Naive thymus-derived CD4-positive, alpha-beta T cell (primary cell): ENCODE measurements around the gene RRAS. TPM values are rescaled to one million over a fixed set of nuclear protein-coding genes. Genes with fewer than 3 reads are reported as not detected.
A peak's percentile ranks its signal among the peaks of the same experiment; 100 is the strongest.

Experiments
- ATAC-seq: fragments of 150-1000 bp; cut with Tn5 transposase; 2 replicates; pipeline ENCODE4 v1.10.0; 2021; ENCODE audit warnings: mild to moderate bottlenecking, moderate library complexity
- CTCF ChIA-PET: fragments of 350-600 bp; sonication (Branson Sonifier 250); formaldehyde crosslinking; loops from one replicate; lab custom pipeline; 2021; ENCODE audit warnings: antibody characterized with exemption; lab: Charles Lee
- POLR2A ChIA-PET: fragments of 350-600 bp; sonication (Branson Sonifier 250); formaldehyde crosslinking; loops from one replicate; lab custom pipeline; 2021; ENCODE audit warnings: antibody characterized with exemption, inconsistent platforms; lab: Charles Lee
- DNase-seq, 9 donors: peaks; one replicate each; pipeline versions ENCODE4 v3.0.0 to v3.0.0-alpha.2; 2020 to 2022; ENCODE audit warnings: mixed read lengths in 1 of 9
- H3K27ac ChIP-seq: one replicate; pipeline ENCODE4 v1.7.0; 2013; ENCODE audit warnings: mild to moderate bottlenecking, low read depth, low read length, moderate library complexity
- H3K27me3 ChIP-seq, 2 donors: one replicate each; pipeline ENCODE4 v1.7.0; 2013; ENCODE audit warnings: low read length in 2 of 2, mild to moderate bottlenecking in 2 of 2, moderate library complexity in 2 of 2; ENCODE audit not compliant: control insufficient read depth in 2 of 2, insufficient read depth in 2 of 2
- H3K36me3 ChIP-seq, 3 experiments: 1 replicate in 2 of 3; 2 replicates in 1 of 3; pipeline ENCODE4 v1.7.0; 2013; ENCODE audit warnings: low read length in 3 of 3, mild to moderate bottlenecking in 3 of 3, moderate library complexity in 1 of 3; ENCODE audit not compliant: insufficient read depth in 3 of 3, control insufficient read depth in 2 of 3
- H3K4me1 ChIP-seq, 2 donors: one replicate each; pipeline ENCODE4 v1.7.0; 2013; ENCODE audit warnings: low read length in 2 of 2, mild to moderate bottlenecking in 2 of 2, moderate library complexity in 1 of 2; ENCODE audit not compliant: control insufficient read depth in 2 of 2, insufficient read depth in 2 of 2
- H3K4me3 ChIP-seq: 2 replicates; pipeline ENCODE4 v1.7.0; 2013; ENCODE audit warnings: mild to moderate bottlenecking, low read length
- H3K9me3 ChIP-seq, 3 experiments: 1 replicate in 2 of 3; 2 replicates in 1 of 3; pipeline ENCODE4 v1.7.0; 2013; ENCODE audit warnings: low read length in 3 of 3; ENCODE audit not compliant: control insufficient read depth in 2 of 3
- H3K27ac Mint-ChIP-seq, 9 donors: one replicate each; pipeline ENCODE4 v1.8.0; 2020 to 2022; ENCODE audit warnings: mixed read lengths in 9 of 9, mild to moderate bottlenecking in 8 of 9, moderate library complexity in 5 of 9, inconsistent platforms in 2 of 9
- H3K27me3 Mint-ChIP-seq, 5 donors: one replicate each; pipeline ENCODE4 v1.8.0; 2021 to 2022; ENCODE audit warnings: mixed read lengths in 5 of 5, mild to moderate bottlenecking in 1 of 5
- H3K36me3 Mint-ChIP-seq, 5 donors: one replicate each; pipeline ENCODE4 v1.8.0; 2020 to 2022; ENCODE audit warnings: mixed read lengths in 5 of 5, mild to moderate bottlenecking in 3 of 5, inconsistent platforms in 1 of 5
- H3K4me1 Mint-ChIP-seq, 7 donors: one replicate each; pipeline ENCODE4 v1.8.0; 2020 to 2022; ENCODE audit warnings: mixed read lengths in 7 of 7, mild to moderate bottlenecking in 3 of 7, inconsistent platforms in 1 of 7
- H3K4me3 Mint-ChIP-seq, 10 donors: one replicate each; pipeline ENCODE4 v1.8.0; 2020 to 2022; ENCODE audit warnings: mild to moderate bottlenecking in 10 of 10, mixed read lengths in 10 of 10, moderate library complexity in 6 of 10, inconsistent platforms in 2 of 10
- H3K9me3 Mint-ChIP-seq, 11 donors: one replicate each; pipeline ENCODE4 v1.8.0; 2020 to 2022; ENCODE audit warnings: mixed read lengths in 11 of 11, mild to moderate bottlenecking in 4 of 11, inconsistent platforms in 1 of 11, moderate library complexity in 1 of 11
- intact Hi-C, 2 donors: fragments of 100-400 bp; cut with micrococcal nuclease; formaldehyde crosslinking; loops; one replicate each; pipeline ENCODE4 v1.15.1; 2023
- polyA plus RNA-seq, 2 donors: library from polyadenylated mRNA; unstranded; fragments of 300-500 nt; fragmentation: Illumina TruSeq; gene quantifications; one replicate each; pipeline ENCODE4 v1.2.3, GENCODE V29; 2021
- total RNA-seq, 6 experiments: library from RNA in 5 of 6; stranded (reverse) in 5 of 6; gene quantifications; 1 replicate in 5 of 6; 2 replicates in 1 of 6; pipeline ENCODE4 v1.2.3 and lab custom pipeline; 2021 to 2026

Gene RRAS
- total and polyA plus RNA-seq, 7 experiments from 2014 or later = 11.0 to 37.0 (median 13.9) TPM

- ATAC-seq (peak; percentile 90), DNase-seq (peak; percentile 85 to 98 (median 97))
- peak overlapping the region; percentile 76 to 95 (median 93) for H3K27ac Mint-ChIP-seq
- H3K27me3 Mint-ChIP-seq = peaks cover 0 to 12% (median 0%) of the 10 kb centered on the region in 5 donors
- Histone ChIP-seq H3K4me1 (peaks cover 15 to 18% of the 10 kb centered on the region in 2 donors), H3K27me3 (no peaks in the 10 kb centered on the region), H3K4me3 (peak overlapping the region; percentile 97), H3K27ac (peak overlapping the region; percentile 86), H3K9me3 (no peaks in the 10 kb centered on the region), H3K36me3 (peaks cover 3 to 27% (median 8%) of the 10 kb centered on the region in 3 experiments)
- H3K9me3 Mint-ChIP-seq = no peaks in the 10 kb centered on the region
- CTCF ChIA-PET = interaction anchor here (0.5 to 1.4 kb wide), 3 partner anchors 23 to 139 kb away, joined by 3 to 5 read pairs (median 3); partner anchors contain the start of gene PIH1D1
- POLR2A ChIA-PET = interaction anchor here (0.5 to 4.5 kb wide), 22 partner anchors 11 to 1080 kb away, joined by 3 to 82 read pairs (median 4); partner anchors contain the start of genes ALDH16A1, BCL2L12, FUT2 and IRF3
- peaks cover 0 to 18% (median 8%) of the 10 kb centered on the region in 5 donors for H3K36me3 Mint-ChIP-seq
- peak overlapping the region; percentile 85 to 95 (median 94) for H3K4me3 Mint-ChIP-seq
- H3K4me1 Mint-ChIP-seq = peaks cover 26 to 42% (median 31%) of the 10 kb centered on the region in 7 donors
- intact Hi-C loops = loop anchor here (1.0 to 5.0 kb wide), 16 partner anchors 10 to 1263 kb away; partner anchors contain the start of genes AKT1S1 (in 2 of the 2), BCL2L12 (in 2 of the 2), IRF3 (in 2 of the 2) and MED25 (in 2 of the 2)
Measured at GRCh38 chr19:49590071-49590970, 49.6 kb downstream of the RRAS start.

- H3K4me1 Mint-ChIP-seq = peaks cover 26 to 40% (median 31%) of the 10 kb centered on the region in 7 donors
- CTCF ChIA-PET = interaction anchor here (0.6 to 1.1 kb wide), 3 partner anchors 9 to 86 kb away, joined by 3 to 5 read pairs (median 4); partner anchors contain the start of gene NOSIP
- intact Hi-C loops = no loop called here
Measured at GRCh38 chr19:49589502-49589905, 50.4 kb downstream of the RRAS start.

GRCh38 chr19:49588365-49589122 lies 51.4 kb downstream of the RRAS start:
- ChIA-PET CTCF (no interaction called here), POLR2A (interaction anchor here (0.9 to 4.5 kb wide), 7 partner anchors 9 to 1256 kb away, joined by 3 to 82 read pairs (median 6); partner anchors contain the start of genes NOSIP, PRRG2, RPS11 and RRAS)
- no peaks in the 10 kb centered on the region for H3K9me3 Mint-ChIP-seq
- peak overlapping the region; percentile 21 for H3K27ac ChIP-seq
- peaks cover 6 to 11% of the 10 kb centered on the region in 2 donors for H3K4me1 ChIP-seq
- no peak overlapping the region for H3K4me3 ChIP-seq
- peaks cover 0 to 12% (median 0%) of the 10 kb centered on the region in 5 donors for H3K27me3 Mint-ChIP-seq
- intact Hi-C loops = no loop called here
- peaks cover 17 to 30% (median 23%) of the 10 kb centered on the region in 7 donors for H3K4me1 Mint-ChIP-seq
- H3K36me3 Mint-ChIP-seq = peaks cover 0 to 11% (median 0%) of the 10 kb centered on the region in 5 donors
- H3K4me3 Mint-ChIP-seq = peak overlapping the region in 4 of 10 donors; percentile 0 to 30 (median 21)
- H3K9me3 ChIP-seq = no peaks in the 10 kb centered on the region
- no peaks in the 10 kb centered on the region for H3K27me3 ChIP-seq
- peak overlapping the region in 8 of 9 donors; percentile 45 to 88 (median 80) for H3K27ac Mint-ChIP-seq
- peak; percentile 7 for ATAC-seq
- peak in 6 of 9 donors; percentile 45 to 70 (median 56) for DNase-seq
- peaks cover 0 to 11% (median 0%) of the 10 kb centered on the region in 3 experiments for H3K36me3 ChIP-seq

More at GRCh38 chr19:49589502-49589905, 50.4 kb downstream of the RRAS start:
- H3K9me3 ChIP-seq = no peaks in the 10 kb centered on the region
- no peak for ATAC-seq
- H3K27me3 ChIP-seq = no peaks in the 10 kb centered on the region
- H3K36me3 ChIP-seq = peaks cover 3 to 21% (median 8%) of the 10 kb centered on the region in 3 experiments
- peaks cover 15 to 18% of the 10 kb centered on the region in 2 donors for H3K4me1 ChIP-seq
- peak overlapping the region in 8 of 10 donors; percentile 30 to 95 (median 76) for H3K4me3 Mint-ChIP-seq
- peak in 2 of 9 donors; percentile 40 to 41 for DNase-seq
- H3K9me3 Mint-ChIP-seq = no peaks in the 10 kb centered on the region
- peaks cover 0 to 18% (median 8%) of the 10 kb centered on the region in 5 donors for H3K36me3 Mint-ChIP-seq
- no peak overlapping the region for H3K4me3 ChIP-seq
- H3K27ac ChIP-seq = peak overlapping the region; percentile 86
- peaks cover 0 to 12% (median 0%) of the 10 kb centered on the region in 5 donors for H3K27me3 Mint-ChIP-seq
- POLR2A ChIA-PET = interaction anchor here (1.0 to 4.5 kb wide), 12 partner anchors 10 to 1257 kb away, joined by 3 to 82 read pairs (median 9); partner anchors contain the start of genes NOSIP, PRRG2, RPL13A and RPS11
- H3K27ac Mint-ChIP-seq = peak overlapping the region in 8 of 9 donors; percentile 76 to 98 (median 92)

GRCh38 chr19:49587227-49587626 lies 52.7 kb downstream of the RRAS start:
- no peak for DNase-seq
- Mint-ChIP-seq H3K4me1 (peaks cover 7 to 19% (median 14%) of the 10 kb centered on the region in 7 donors), H3K27me3 (peaks cover 0 to 12% (median 0%) of the 10 kb centered on the region in 5 donors), H3K27ac (peak overlapping the region in 1 of 9 donors; percentile 25), H3K4me3 (no peak overlapping the region), H3K36me3 (peaks cover 0 to 2% (median 0%) of the 10 kb centered on the region in 5 donors), H3K9me3 (no peaks in the 10 kb centered on the region)
- ATAC-seq = no peak
- ChIA-PET CTCF (interaction anchor here (0.9 kb wide), 1 partner anchor 18 kb away, joined by 3 read pairs; no protein-coding TSS in a partner anchor), POLR2A (interaction anchor here (1.4 to 2.0 kb wide), 2 partner anchors 53 to 98 kb away, joined by 4 to 6 read pairs; partner anchors contain the start of gene RRAS)
- Histone ChIP-seq H3K4me1 (peaks cover 0 to 5% of the 10 kb centered on the region in 2 donors), H3K4me3 (no peak overlapping the region), H3K36me3 (peaks cover 0 to 11% (median 0%) of the 10 kb centered on the region in 3 experiments), H3K27me3 (no peaks in the 10 kb centered on the region), H3K9me3 (no peaks in the 10 kb centered on the region), H3K27ac (no peak overlapping the region)
- intact Hi-C loops = no loop called here
